ENCODE data around the gene RAB19. TPM values are rescaled to one million over a fixed set of nuclear protein-coding genes. Genes with fewer than 3 reads are reported as not detected.
A peak's percentile ranks its signal among the peaks of the same experiment; 100 is the strongest.

Gene RAB19
- polyA plus RNA-seq, 2 donors: 0.15 TPM; not detected in 1

GRCh38 chr7:140421521-140421920, 17.7 kb downstream of the RAB19 start:
- no peaks in the 10 kb centered on the region for H3K9me3 ChIP-seq (ENCODE audit: control insufficient read depth in 2 of 2, insufficient read depth in 1 of 2, low read depth in 1 of 2, low read length in 1 of 2)
- no peak overlapping the region for H3K27ac ChIP-seq (ENCODE audit: low read depth in 2 of 2, low read length in 1 of 2)
- no peaks in the 10 kb centered on the region for H3K4me1 ChIP-seq (ENCODE audit: control insufficient read depth in 2 of 2, insufficient read depth in 2 of 2, low read length in 1 of 2)
- WGBS, 2 donors: 92 to 100% methylated on average over 2 of the region's 2 CpGs
- H3K4me3 ChIP-seq (ENCODE audit: low read depth in 1 of 2, low read length in 2 of 2): no peak overlapping the region
- H3K27me3 ChIP-seq (ENCODE audit: control insufficient read depth in 1 of 2, insufficient read depth in 2 of 2, low read length in 2 of 2): no peaks in the 10 kb centered on the region
- H3K36me3 ChIP-seq (ENCODE audit: control insufficient read depth in 2 of 2, insufficient read depth in 2 of 2, low read length in 1 of 2): no peaks in the 10 kb centered on the region

GRCh38 chr7:140423501-140423900, 19.6 kb downstream of the RAB19 start:
- H3K4me3 ChIP-seq (ENCODE audit: low read depth in 1 of 2, low read length in 2 of 2): no peak overlapping the region
- no peaks in the 10 kb centered on the region for H3K9me3 ChIP-seq (ENCODE audit: control insufficient read depth in 2 of 2, insufficient read depth in 1 of 2, low read depth in 1 of 2, low read length in 1 of 2)
- WGBS, 2 donors: 94% methylated on average over 3 of the region's 3 CpGs
- H3K4me1 ChIP-seq (ENCODE audit: control insufficient read depth in 2 of 2, insufficient read depth in 2 of 2, low read length in 1 of 2): no peaks in the 10 kb centered on the region
- H3K27me3 ChIP-seq (ENCODE audit: control insufficient read depth in 1 of 2, insufficient read depth in 2 of 2, low read length in 2 of 2): no peaks in the 10 kb centered on the region
- no peaks in the 10 kb centered on the region for H3K36me3 ChIP-seq (ENCODE audit: control insufficient read depth in 2 of 2, insufficient read depth in 2 of 2, low read length in 1 of 2)
- no peak overlapping the region for H3K27ac ChIP-seq (ENCODE audit: low read depth in 2 of 2, low read length in 1 of 2)

- 82 to 86% methylated on average over 12 of the region's 12 CpGs for WGBS, 2 donors
- no peaks in the 10 kb centered on the region for H3K36me3 ChIP-seq (ENCODE audit: control insufficient read depth in 2 of 2, insufficient read depth in 2 of 2, low read length in 1 of 2)
- no peak overlapping the region for H3K27ac ChIP-seq (ENCODE audit: low read depth in 2 of 2, low read length in 1 of 2)
- H3K9me3 ChIP-seq (ENCODE audit: control insufficient read depth in 2 of 2, insufficient read depth in 1 of 2, low read depth in 1 of 2, low read length in 1 of 2): no peaks in the 10 kb centered on the region
- H3K27me3 ChIP-seq (ENCODE audit: control insufficient read depth in 1 of 2, insufficient read depth in 2 of 2, low read length in 2 of 2): no peaks in the 10 kb centered on the region
- H3K4me3 ChIP-seq (ENCODE audit: low read depth in 1 of 2, low read length in 2 of 2): no peak overlapping the region
- no peaks in the 10 kb centered on the region for H3K4me1 ChIP-seq (ENCODE audit: control insufficient read depth in 2 of 2, insufficient read depth in 2 of 2, low read length in 1 of 2)
Observed at GRCh38 chr7:140425718-140426117, 21.9 kb downstream of the RAB19 start.

- no peak overlapping the region for H3K4me3 ChIP-seq (ENCODE audit: low read depth in 1 of 2, low read length in 2 of 2)
- 95 to 97% methylated on average over 6 of the region's 6 CpGs for WGBS, 2 donors
- no peaks in the 10 kb centered on the region for H3K4me1 ChIP-seq (ENCODE audit: control insufficient read depth in 2 of 2, insufficient read depth in 2 of 2, low read length in 1 of 2)
- no peaks in the 10 kb centered on the region for H3K27me3 ChIP-seq (ENCODE audit: control insufficient read depth in 1 of 2, insufficient read depth in 2 of 2, low read length in 2 of 2)
- H3K9me3 ChIP-seq (ENCODE audit: control insufficient read depth in 2 of 2, insufficient read depth in 1 of 2, low read depth in 1 of 2, low read length in 1 of 2): no peaks in the 10 kb centered on the region
- no peak overlapping the region for H3K27ac ChIP-seq (ENCODE audit: low read depth in 2 of 2, low read length in 1 of 2)
- H3K36me3 ChIP-seq (ENCODE audit: control insufficient read depth in 2 of 2, insufficient read depth in 2 of 2, low read length in 1 of 2): no peaks in the 10 kb centered on the region
Observed at GRCh38 chr7:140426130-140426529, 22.3 kb downstream of the RAB19 start.

GRCh38 chr7:140433396-140433795, 29.5 kb downstream of the RAB19 start:
- no peak overlapping the region for H3K27ac ChIP-seq (ENCODE audit: low read depth in 2 of 2, low read length in 1 of 2)
- no peaks in the 10 kb centered on the region for H3K9me3 ChIP-seq (ENCODE audit: control insufficient read depth in 2 of 2, insufficient read depth in 1 of 2, low read depth in 1 of 2, low read length in 1 of 2)
- peaks cover 0 to 2% of the 10 kb centered on the region in 2 donors for H3K4me1 ChIP-seq (ENCODE audit: control insufficient read depth in 2 of 2, insufficient read depth in 2 of 2, low read length in 1 of 2)
- WGBS, 2 donors: 79 to 81% methylated on average over 3 of the region's 3 CpGs
- H3K4me3 ChIP-seq (ENCODE audit: low read depth in 1 of 2, low read length in 2 of 2): no peak overlapping the region
- no peaks in the 10 kb centered on the region for H3K27me3 ChIP-seq (ENCODE audit: control insufficient read depth in 1 of 2, insufficient read depth in 2 of 2, low read length in 2 of 2)
- H3K36me3 ChIP-seq (ENCODE audit: control insufficient read depth in 2 of 2, insufficient read depth in 2 of 2, low read length in 1 of 2): no peaks in the 10 kb centered on the region

- no peaks in the 10 kb centered on the region for H3K36me3 ChIP-seq (ENCODE audit: control insufficient read depth in 2 of 2, insufficient read depth in 2 of 2, low read length in 1 of 2)
- WGBS, 2 donors: 43 to 49% methylated on average over 50 to 51 of the region's 51 CpGs
- no peaks in the 10 kb centered on the region for H3K27me3 ChIP-seq (ENCODE audit: control insufficient read depth in 1 of 2, insufficient read depth in 2 of 2, low read length in 2 of 2)
- peak overlapping the region in 1 of 2 donors; percentile 5 for H3K4me3 ChIP-seq (ENCODE audit: low read depth in 1 of 2, low read length in 2 of 2)
- H3K9me3 ChIP-seq (ENCODE audit: control insufficient read depth in 2 of 2, insufficient read depth in 1 of 2, low read depth in 1 of 2, low read length in 1 of 2): no peaks in the 10 kb centered on the region
- peaks cover 0 to 2% of the 10 kb centered on the region in 2 donors for H3K4me1 ChIP-seq (ENCODE audit: control insufficient read depth in 2 of 2, insufficient read depth in 2 of 2, low read length in 1 of 2)
- H3K27ac ChIP-seq (ENCODE audit: low read depth in 2 of 2, low read length in 1 of 2): no peak overlapping the region
Observed at GRCh38 chr7:140435252-140435895, 31.5 kb downstream of the RAB19 start.

GRCh38 chr7:140439359-140439758, 35.5 kb downstream of the RAB19 start:
- peaks cover 0 to 2% of the 10 kb centered on the region in 2 donors for H3K4me1 ChIP-seq (ENCODE audit: control insufficient read depth in 2 of 2, insufficient read depth in 2 of 2, low read length in 1 of 2)
- no peaks in the 10 kb centered on the region for H3K36me3 ChIP-seq (ENCODE audit: control insufficient read depth in 2 of 2, insufficient read depth in 2 of 2, low read length in 1 of 2)
- H3K27me3 ChIP-seq (ENCODE audit: control insufficient read depth in 1 of 2, insufficient read depth in 2 of 2, low read length in 2 of 2): no peaks in the 10 kb centered on the region
- H3K9me3 ChIP-seq (ENCODE audit: control insufficient read depth in 2 of 2, insufficient read depth in 1 of 2, low read depth in 1 of 2, low read length in 1 of 2): no peaks in the 10 kb centered on the region
- 63 to 69% methylated on average over 3 of the region's 3 CpGs for WGBS, 2 donors
- no peak overlapping the region for H3K27ac ChIP-seq (ENCODE audit: low read depth in 2 of 2, low read length in 1 of 2)
- H3K4me3 ChIP-seq (ENCODE audit: low read depth in 1 of 2, low read length in 2 of 2): no peak overlapping the region

GRCh38 chr7:140440593-140440992, 36.7 kb downstream of the RAB19 start:
- H3K4me3 ChIP-seq (ENCODE audit: low read depth in 1 of 2, low read length in 2 of 2): no peak overlapping the region
- no peaks in the 10 kb centered on the region for H3K27me3 ChIP-seq (ENCODE audit: control insufficient read depth in 1 of 2, insufficient read depth in 2 of 2, low read length in 2 of 2)
- 89 to 94% methylated on average over 3 of the region's 3 CpGs for WGBS, 2 donors
- H3K27ac ChIP-seq (ENCODE audit: low read depth in 2 of 2, low read length in 1 of 2): no peak overlapping the region
- H3K9me3 ChIP-seq (ENCODE audit: control insufficient read depth in 2 of 2, insufficient read depth in 1 of 2, low read depth in 1 of 2, low read length in 1 of 2): no peaks in the 10 kb centered on the region
- no peaks in the 10 kb centered on the region for H3K36me3 ChIP-seq (ENCODE audit: control insufficient read depth in 2 of 2, insufficient read depth in 2 of 2, low read length in 1 of 2)
- no peaks in the 10 kb centered on the region for H3K4me1 ChIP-seq (ENCODE audit: control insufficient read depth in 2 of 2, insufficient read depth in 2 of 2, low read length in 1 of 2)

GRCh38 chr7:140441519-140441918, 37.7 kb downstream of the RAB19 start:
- Histone ChIP-seq H3K27ac (ENCODE audit: low read depth in 2 of 2, low read length in 1 of 2) (no peak overlapping the region), H3K36me3 (ENCODE audit: control insufficient read depth in 2 of 2, insufficient read depth in 2 of 2, low read length in 1 of 2) (no peaks in the 10 kb centered on the region), H3K4me3 (ENCODE audit: low read depth in 1 of 2, low read length in 2 of 2) (no peak overlapping the region), H3K4me1 (ENCODE audit: control insufficient read depth in 2 of 2, insufficient read depth in 2 of 2, low read length in 1 of 2) (no peaks in the 10 kb centered on the region), H3K27me3 (ENCODE audit: control insufficient read depth in 1 of 2, insufficient read depth in 2 of 2, low read length in 2 of 2) (no peaks in the 10 kb centered on the region), H3K9me3 (ENCODE audit: control insufficient read depth in 2 of 2, insufficient read depth in 1 of 2, low read depth in 1 of 2, low read length in 1 of 2) (no peaks in the 10 kb centered on the region)
- 83% methylated on average over 2 of the region's 2 CpGs for WGBS, 2 donors

GRCh38 chr7:140446467-140446866, 42.6 kb downstream of the RAB19 start:
- Histone ChIP-seq H3K4me3 (ENCODE audit: low read depth in 1 of 2, low read length in 2 of 2) (no peak overlapping the region), H3K9me3 (ENCODE audit: control insufficient read depth in 2 of 2, insufficient read depth in 1 of 2, low read depth in 1 of 2, low read length in 1 of 2) (no peaks in the 10 kb centered on the region), H3K36me3 (ENCODE audit: control insufficient read depth in 2 of 2, insufficient read depth in 2 of 2, low read length in 1 of 2) (no peaks in the 10 kb centered on the region), H3K4me1 (ENCODE audit: control insufficient read depth in 2 of 2, insufficient read depth in 2 of 2, low read length in 1 of 2) (no peaks in the 10 kb centered on the region), H3K27me3 (ENCODE audit: control insufficient read depth in 1 of 2, insufficient read depth in 2 of 2, low read length in 2 of 2) (no peaks in the 10 kb centered on the region), H3K27ac (ENCODE audit: low read depth in 2 of 2, low read length in 1 of 2) (no peak overlapping the region)
- WGBS, 2 donors: 95 to 96% methylated on average over 11 of the region's 11 CpGs

Measured in esophagus (tissue), 2 donors.